B cell (primary cell): Measurements from ENCODE around the gene CROCC.
"Not testable (repeated sequence)": the region's sequence is repeated elsewhere in the genome, so short reads cannot be mapped to it uniquely, and the experiment has no call there.

Experiments
- CTCF ChIP-seq: fragments of 200-600 bp; IDR thresholded peaks from one replicate; pipeline ENCODE4 v1.8.0; 2022; ENCODE audit warnings: antibody characterized with exemption, mild to moderate bottlenecking
- EZH2 ChIP-seq: IDR thresholded peaks from 2 replicates; pipeline ENCODE4 v1.6.1; 2012; ENCODE audit warnings: borderline replicate concordance, low read depth, mild to moderate bottlenecking, moderate library complexity, low read length; ENCODE audit not compliant: insufficient read depth, poor library complexity, severe bottlenecking

- not testable (repeated sequence) for TF ChIP-seq CTCF, EZH2
Observed at GRCh38 chr1:16895233-16895597, 26.5 kb upstream of the CROCC start.
